ENCODE results near the gene PXDN.

- TF ChIP-seq JUN (IDR thresholded peaks at IDR 0.05; ENCODE audit: borderline replicate concordance, insufficient read depth, insufficient read length, low read depth) = no peak
- no peak for TF ChIP-seq POLR2AphosphoS5 (IDR thresholded peaks at IDR 0.05; ENCODE audit: insufficient read depth, low read depth, low read length)
- no peak for TF ChIP-seq CTCF (IDR thresholded peaks at IDR 0.05; ENCODE audit: extremely low read depth in 1 of 2, insufficient read depth in 1 of 2, low read depth in 1 of 2, low read length in 2 of 2)
- TF ChIP-seq POLR2A (IDR thresholded peaks at IDR 0.05; ENCODE audit: low read depth, low read length) = no peak
- TF ChIP-seq GATA2 (IDR thresholded peaks at IDR 0.05; ENCODE audit: insufficient read depth, insufficient read length, low read depth, low read length) = no peak
Observed at GRCh38 chr2:1723397-1724042, 20.8 kb downstream of the PXDN start.
